GM19351 (cell line): ENCODE results near the gene CDC14A.
"Not testable (repeated sequence)": the region's sequence is repeated elsewhere in the genome, so short reads cannot be mapped to it uniquely, and the experiment has no call there.

Source experiments
- ATAC-seq: cut with Tn5 transposase; IDR thresholded peaks from one replicate; pipeline ENCODE4 v1.9.1; 2021; ENCODE audit warnings: mild to moderate bottlenecking, moderate library complexity; ENCODE audit not compliant: unreplicated experiment

Gene CDC14A

GRCh38 chr1:100395913-100396312, 43.6 kb downstream of the CDC14A start:
- ATAC-seq, result no peak

- no peak for ATAC-seq
These were observed 44.3 kb downstream of the CDC14A start for GRCh38 chr1:100396651-100397050.

GRCh38 chr1:100397681-100398080, 45.4 kb downstream of the CDC14A start:
- no peak for ATAC-seq

- ATAC-seq, result no peak
These were observed 46.3 kb downstream of the CDC14A start for GRCh38 chr1:100398648-100399047.

GRCh38 chr1:100400404-100400803, 48.1 kb downstream of the CDC14A start:
- peak; percentile 84 for ATAC-seq

GRCh38 chr1:100404821-100405220, 52.5 kb downstream of the CDC14A start:
- no peak for ATAC-seq

GRCh38 chr1:100405902-100406301, 53.6 kb downstream of the CDC14A start:
- ATAC-seq, result not testable (repeated sequence)

- ATAC-seq, result not testable (repeated sequence)
These were observed 55.1 kb downstream of the CDC14A start for GRCh38 chr1:100407390-100407789.

- ATAC-seq, result no peak
These were observed 58.7 kb downstream of the CDC14A start for GRCh38 chr1:100411019-100411418.

GRCh38 chr1:100411574-100411973, 59.3 kb downstream of the CDC14A start:
- ATAC-seq, result no peak

- ATAC-seq, result no peak
These were observed 60.7 kb downstream of the CDC14A start for GRCh38 chr1:100413035-100413434.

- no peak for ATAC-seq
These were observed 62.6 kb downstream of the CDC14A start for GRCh38 chr1:100414693-100415497.

GRCh38 chr1:100415498-100415778, 63.1 kb downstream of the CDC14A start:
- no peak for ATAC-seq

- ATAC-seq, result no peak
These were observed 66.8 kb downstream of the CDC14A start for GRCh38 chr1:100419072-100419471.

- no peak for ATAC-seq
These were observed 69.8 kb downstream of the CDC14A start for GRCh38 chr1:100422065-100422464.

- peak; percentile 95 for ATAC-seq
These were observed 71.6 kb downstream of the CDC14A start for GRCh38 chr1:100423832-100424337.

GRCh38 chr1:100428160-100428559, 75.9 kb downstream of the CDC14A start:
- no peak for ATAC-seq

- ATAC-seq, result no peak
These were observed 78.0 kb downstream of the CDC14A start for GRCh38 chr1:100430325-100430756.

- no peak for ATAC-seq
These were observed 79.6 kb downstream of the CDC14A start for GRCh38 chr1:100431954-100432353.

- ATAC-seq, result no peak
These were observed 81.3 kb downstream of the CDC14A start for GRCh38 chr1:100433563-100433962.

GRCh38 chr1:100434831-100435230, 82.5 kb downstream of the CDC14A start:
- ATAC-seq, result no peak

GRCh38 chr1:100438375-100438774, 86.1 kb downstream of the CDC14A start:
- no peak for ATAC-seq

- ATAC-seq, result no peak
These were observed 86.5 kb downstream of the CDC14A start for GRCh38 chr1:100438789-100439188.
